HCT116 (cell line): ENCODE data around the gene OCA2. TPM values are rescaled to one million over a fixed set of nuclear protein-coding genes. Genes with fewer than 3 reads are reported as not detected.

Experiments used
- ATAC-seq: fragments of 200-7000 bp; cut with Tn5 transposase; 2 replicates; pipeline ENCODE4 v1.9.1; 2020; ENCODE audit warnings: mild to moderate bottlenecking, moderate library complexity
- BruUV-seq: library from RNA; stranded (reverse); fragments of 400-500 nt; replicated peaks from 2 replicates; lab custom pipeline; 2021; lab: Mats Ljungman, UMichigan
- CTCF ChIA-PET: fragments of 300-600 bp; sonication (Branson Sonifier 250); formaldehyde crosslinking; loops from one replicate; lab custom pipeline; 2021; ENCODE audit warnings: antibody characterized with exemption; lab: Charles Lee
- POLR2A ChIA-PET: fragments of 300-600, 350-600 bp; sonication (Branson Sonifier 250); formaldehyde crosslinking; loops from one replicate; lab custom pipeline; 2021; ENCODE audit warnings: antibody characterized with exemption; lab: Charles Lee
- RAD21 ChIA-PET, 2 experiments: fragments of 300-600 bp; sonication (Branson Sonifier 250); formaldehyde crosslinking; loops; one replicate each; lab custom pipeline; 2023; ENCODE audit warnings: low total read pairs in 2 of 2; ENCODE audit not compliant: uncharacterized antibody in 2 of 2, unreplicated experiment in 2 of 2, low non-redundant PET in 1 of 2; lab: Charles Lee
- DNase-seq: peaks from one replicate; pipeline ENCODE4 v3.0.0-alpha.2; 2010; ENCODE audit warnings: low read depth, low spot score
- H2AFZ ChIP-seq: fragments of 200-600 bp; shearing (Covaris generic), sonication (generic); 2 replicates; pipeline ENCODE4 v1.6.1; 2017; ENCODE audit warnings: low read depth, mixed run types, mixed read lengths, antibody characterized with exemption, low read length; ENCODE audit not compliant: poor library complexity, severe bottlenecking
- H3K27ac ChIP-seq: 2 replicates; pipeline ENCODE4 v1.5.1; 2012; ENCODE audit warnings: low read depth, low read length
- H3K27me3 ChIP-seq: fragments of 200-600 bp; sonication (generic); 2 replicates; pipeline ENCODE4 v1.6.1; 2016; ENCODE audit warnings: mixed run types, low read length, mixed read lengths; ENCODE audit not compliant: insufficient read depth
- H3K36me3 ChIP-seq, 2 experiments: fragments of 200-500 bp in 1 of 2; fragments of 200-600 bp in 1 of 2; sonication (Bioruptor generic) in 1 of 2; sonication (generic) in 1 of 2; 2 replicates each; pipeline versions ENCODE4 v1.5.1 to v1.6.1; 2014 to 2016; ENCODE audit warnings: low read length in 2 of 2, inconsistent platforms in 1 of 2, mixed read lengths in 1 of 2, mixed run types in 1 of 2; ENCODE audit not compliant: insufficient read depth in 2 of 2, control insufficient read depth in 1 of 2
- H3K4me1 ChIP-seq, 2 experiments: fragments of 200-600 bp in 1 of 2; sonication (generic) in 1 of 2; 2 replicates each; pipeline versions ENCODE4 v1.5.1 to v1.6.1; 2012 to 2017; ENCODE audit warnings: low read length in 2 of 2, inconsistent platforms in 1 of 2, mild to moderate bottlenecking in 1 of 2, mixed read lengths in 1 of 2, mixed run types in 1 of 2, moderate library complexity in 1 of 2; ENCODE audit not compliant: insufficient read depth in 2 of 2, control insufficient read depth in 1 of 2
- H3K4me2 ChIP-seq: fragments of 200-600 bp; sonication (generic); 2 replicates; pipeline ENCODE4 v1.6.1; 2017; ENCODE audit warnings: mixed run types, low read length, mixed read lengths
- H3K4me3 ChIP-seq, 2 experiments: fragments of 200-600 bp in 1 of 2; sonication (generic) in 1 of 2; replicated peaks in 1 of 2; 2 replicates each; pipeline ENCODE4 v1.5.1; 2011 to 2016; ENCODE audit warnings: low read length in 2 of 2, control low read depth in 1 of 2, low read depth in 1 of 2, mild to moderate bottlenecking in 1 of 2, mixed read lengths in 1 of 2, mixed run types in 1 of 2
- H3K79me2 ChIP-seq: fragments of 200-600 bp; sonication (generic); 2 replicates; pipeline ENCODE4 v1.6.1; 2017; ENCODE audit warnings: mild to moderate bottlenecking, mixed run types, low read length, moderate library complexity, mixed read lengths; ENCODE audit not compliant: insufficient read depth
- H3K9ac ChIP-seq: fragments of 200-600 bp; sonication (generic); 2 replicates; pipeline ENCODE4 v1.6.1; 2016; ENCODE audit warnings: low read length, mixed read lengths
- H3K9me2 ChIP-seq: fragments of 200-600 bp; sonication (generic), shearing (Covaris generic); 2 replicates; pipeline ENCODE4 v1.6.1; 2017; ENCODE audit warnings: mixed run types, mild to moderate bottlenecking, moderate library complexity; ENCODE audit not compliant: insufficient read depth
- H3K9me3 ChIP-seq, 2 experiments: fragments of 200-500 bp in 1 of 2; fragments of 200-600 bp in 1 of 2; sonication (Bioruptor generic) in 1 of 2; sonication (generic) in 1 of 2; 2 replicates each; pipeline ENCODE4 v1.6.1; 2014 to 2017; ENCODE audit warnings: low read length in 2 of 2, mixed read lengths in 2 of 2, inconsistent platforms in 1 of 2, low read depth in 1 of 2, mild to moderate bottlenecking in 1 of 2, mixed run types in 1 of 2, moderate library complexity in 1 of 2; ENCODE audit not compliant: control insufficient read depth in 1 of 2, insufficient read depth in 1 of 2
- H4K20me1 ChIP-seq: fragments of 200-600 bp; sonication (generic), shearing (Covaris generic); 2 replicates; pipeline ENCODE4 v1.6.1; 2017; ENCODE audit warnings: mixed run types, mild to moderate bottlenecking, moderate library complexity; ENCODE audit not compliant: insufficient read depth
- CBX3 ChIP-seq: IDR thresholded peaks from 2 replicates; pipeline ENCODE4 v1.6.1; 2012; ENCODE audit warnings: low read depth
- CEBPB ChIP-seq: IDR thresholded peaks from 2 replicates; pipeline ENCODE4 v1.6.1; 2012; ENCODE audit warnings: low read depth
- ELF1 ChIP-seq: IDR thresholded peaks from 2 replicates; pipeline ENCODE4 v1.6.1; 2012; ENCODE audit warnings: low read depth, borderline replicate concordance
- EZH2phosphoT487 ChIP-seq: fragments of 200-600 bp; IDR thresholded peaks from 2 replicates; pipeline ENCODE4 v1.6.1; 2018; ENCODE audit warnings: antibody characterized with exemption, borderline replicate concordance
- FOSL1 ChIP-seq: IDR thresholded peaks from 2 replicates; pipeline ENCODE4 v1.6.1; 2012; ENCODE audit warnings: low read depth
- JUND ChIP-seq: IDR thresholded peaks from 2 replicates; pipeline ENCODE4 v1.6.1; 2012
- RAD21 ChIP-seq: IDR thresholded peaks from 2 replicates; pipeline ENCODE4 v1.6.1; 2012; ENCODE audit warnings: low read depth, mild to moderate bottlenecking
- SIN3A ChIP-seq: IDR thresholded peaks from 2 replicates; pipeline ENCODE4 v1.6.1; 2012; ENCODE audit warnings: low read depth
- SP1 ChIP-seq: IDR thresholded peaks from 2 replicates; pipeline ENCODE4 v1.6.1; 2012; ENCODE audit warnings: low read depth
- SRF ChIP-seq: IDR thresholded peaks from 2 replicates; pipeline ENCODE4 v1.6.1; 2012; ENCODE audit warnings: low read depth
- TCF7L2 ChIP-seq: IDR thresholded peaks from 2 replicates; pipeline ENCODE4 v1.7.0; 2011; ENCODE audit warnings: borderline replicate concordance, inconsistent platforms; ENCODE audit not compliant: insufficient read depth, insufficient read length; ENCODE audit errors: extremely low read depth
- YY1 ChIP-seq: IDR thresholded peaks from 2 replicates; pipeline ENCODE4 v1.6.1; 2011; ENCODE audit warnings: low read length, low read depth, moderate library complexity, mild to moderate bottlenecking; ENCODE audit not compliant: insufficient replicate concordance; ENCODE audit errors: extremely low read depth
- ZFX ChIP-seq: fragments of 450-650 bp; IDR thresholded peaks from 2 replicates; pipeline ENCODE4 v1.6.1; 2017
- intact Hi-C: fragments of 100-400 bp; cut with micrococcal nuclease; formaldehyde crosslinking; loops from 2 replicates; pipeline ENCODE4 v1.10.0; 2022
- total RNA-seq: library from RNA; stranded (reverse); gene quantifications from one replicate; pipeline ENCODE4 v1.2.1, GENCODE V29; 2021; ENCODE audit not compliant: unreplicated experiment
- TF ChIP-seq, protein P1 (sequence below), 3 experiments: fragments of 200-600 bp in 1 of 3; sonication (generic) in 1 of 3; IDR thresholded peaks in 2 of 3; conservative IDR thresholded peaks in 1 of 3; 2 replicates each; pipeline ENCODE4 v1.5.1; 2012 to 2017; ENCODE audit warnings: low read depth in 2 of 3, low read length in 2 of 3, antibody characterized with exemption in 1 of 3, borderline replicate concordance in 1 of 3, control low read depth in 1 of 3, mild to moderate bottlenecking in 1 of 3, mixed read lengths in 1 of 3, mixed run types in 1 of 3, moderate library complexity in 1 of 3; ENCODE audit not compliant: insufficient read depth in 1 of 3
- TF ChIP-seq, protein P2 (sequence below): IDR thresholded peaks from 2 replicates; pipeline ENCODE4 v1.6.1; 2012
- TF ChIP-seq, protein P3 (sequence below): IDR thresholded peaks from 2 replicates; pipeline ENCODE4 v1.6.1; 2012
- TF ChIP-seq, protein P4 (sequence below): IDR thresholded peaks from 2 replicates; pipeline ENCODE4 v1.6.1; 2012; ENCODE audit warnings: low read depth
- TF ChIP-seq, protein P5 (sequence below): IDR thresholded peaks from 2 replicates; pipeline ENCODE4 v1.6.1; 2011; ENCODE audit warnings: mild to moderate bottlenecking, low read length, moderate library complexity; ENCODE audit not compliant: insufficient replicate concordance; ENCODE audit errors: extremely low read depth

The OCA2 gene
- total RNA-seq, 1 experiment from 2014 or later = not detected

DNA sequence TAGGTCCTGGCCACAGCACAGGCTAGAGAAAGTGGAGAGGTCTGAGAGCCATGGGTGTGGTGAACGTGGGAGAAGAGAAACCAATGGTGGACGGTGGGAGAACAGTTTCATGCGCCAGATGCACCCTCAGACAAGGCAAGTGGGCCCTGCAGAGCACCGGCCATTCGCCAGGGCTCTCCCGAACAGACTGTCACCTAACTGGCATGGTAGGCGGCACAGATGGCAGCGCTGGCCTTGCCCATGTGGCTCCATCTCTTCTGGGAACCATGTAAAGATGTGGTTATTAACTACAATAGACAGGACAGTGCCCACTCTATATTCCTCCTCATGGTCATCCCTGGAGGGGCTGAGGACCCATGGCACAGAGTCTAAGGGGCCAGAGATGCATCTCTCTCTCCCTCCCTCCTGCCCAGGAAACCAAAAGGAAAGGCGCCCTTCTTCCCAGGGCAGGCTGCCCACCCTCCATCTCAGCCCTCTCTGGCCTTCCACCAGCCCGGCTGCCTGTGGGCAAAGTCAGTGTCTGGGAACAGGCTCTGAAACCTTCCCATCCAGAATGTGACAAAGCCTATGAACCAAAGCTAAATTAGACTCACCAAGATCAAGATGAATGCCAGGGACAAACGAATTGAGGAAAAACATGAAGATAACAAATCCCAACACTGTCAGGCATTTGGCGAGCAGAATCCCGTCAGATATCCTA lies 147.8 kb downstream of the OCA2 start:
- Histone ChIP-seq H4K20me1 (no peaks in the 10 kb centered on the region), H3K27ac (no peak overlapping the region), H3K27me3 (no peaks in the 10 kb centered on the region), H3K9me2 (no peaks in the 10 kb centered on the region), H2AFZ (no peak overlapping the region), H3K79me2 (no peaks in the 10 kb centered on the region), H3K9me3 (peaks cover 0 to 12% of the 10 kb centered on the region in 2 experiments; a peak in 1 of 4 replicates), H3K4me1 (no peaks in the 10 kb centered on the region), H3K9ac (no peak overlapping the region), H3K4me3 (no peak overlapping the region), H3K36me3 (no peaks in the 10 kb centered on the region), H3K4me2 (no peak overlapping the region)
- intact Hi-C loops = no loop called here
- ChIA-PET CTCF (no interaction called here), POLR2A (no interaction called here), RAD21 (no interaction called here)
- ATAC-seq = no peak
- no TSS peak for BruUV-seq
- no peak for DNase-seq
- no peak for TF ChIP-seq CEBPB
- no peak for TF ChIP-seq SIN3A
- no peak for TF ChIP-seq YY1
- TF ChIP-seq, protein P1, sequence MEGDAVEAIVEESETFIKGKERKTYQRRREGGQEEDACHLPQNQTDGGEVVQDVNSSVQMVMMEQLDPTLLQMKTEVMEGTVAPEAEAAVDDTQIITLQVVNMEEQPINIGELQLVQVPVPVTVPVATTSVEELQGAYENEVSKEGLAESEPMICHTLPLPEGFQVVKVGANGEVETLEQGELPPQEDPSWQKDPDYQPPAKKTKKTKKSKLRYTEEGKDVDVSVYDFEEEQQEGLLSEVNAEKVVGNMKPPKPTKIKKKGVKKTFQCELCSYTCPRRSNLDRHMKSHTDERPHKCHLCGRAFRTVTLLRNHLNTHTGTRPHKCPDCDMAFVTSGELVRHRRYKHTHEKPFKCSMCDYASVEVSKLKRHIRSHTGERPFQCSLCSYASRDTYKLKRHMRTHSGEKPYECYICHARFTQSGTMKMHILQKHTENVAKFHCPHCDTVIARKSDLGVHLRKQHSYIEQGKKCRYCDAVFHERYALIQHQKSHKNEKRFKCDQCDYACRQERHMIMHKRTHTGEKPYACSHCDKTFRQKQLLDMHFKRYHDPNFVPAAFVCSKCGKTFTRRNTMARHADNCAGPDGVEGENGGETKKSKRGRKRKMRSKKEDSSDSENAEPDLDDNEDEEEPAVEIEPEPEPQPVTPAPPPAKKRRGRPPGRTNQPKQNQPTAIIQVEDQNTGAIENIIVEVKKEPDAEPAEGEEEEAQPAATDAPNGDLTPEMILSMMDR (IDR thresholded peaks at IDR 0.05 in 2 of 3, conservative IDR thresholded peaks at IDR 0.05 in 1 of 3; ENCODE audit: borderline replicate concordance in 1 of 3, insufficient read depth in 1 of 3, low read depth in 2 of 3, low read length in 2 of 3) = no peak
- no peak for TF ChIP-seq SP1
- TF ChIP-seq EZH2phosphoT487 = no peak
- TF ChIP-seq, protein P2, sequence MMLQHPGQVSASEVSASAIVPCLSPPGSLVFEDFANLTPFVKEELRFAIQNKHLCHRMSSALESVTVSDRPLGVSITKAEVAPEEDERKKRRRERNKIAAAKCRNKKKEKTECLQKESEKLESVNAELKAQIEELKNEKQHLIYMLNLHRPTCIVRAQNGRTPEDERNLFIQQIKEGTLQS = no peak
- TF ChIP-seq TCF7L2 = no peak
- TF ChIP-seq, protein P3, sequence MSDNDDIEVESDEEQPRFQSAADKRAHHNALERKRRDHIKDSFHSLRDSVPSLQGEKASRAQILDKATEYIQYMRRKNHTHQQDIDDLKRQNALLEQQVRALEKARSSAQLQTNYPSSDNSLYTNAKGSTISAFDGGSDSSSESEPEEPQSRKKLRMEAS = no peak
- TF ChIP-seq, protein P4, sequence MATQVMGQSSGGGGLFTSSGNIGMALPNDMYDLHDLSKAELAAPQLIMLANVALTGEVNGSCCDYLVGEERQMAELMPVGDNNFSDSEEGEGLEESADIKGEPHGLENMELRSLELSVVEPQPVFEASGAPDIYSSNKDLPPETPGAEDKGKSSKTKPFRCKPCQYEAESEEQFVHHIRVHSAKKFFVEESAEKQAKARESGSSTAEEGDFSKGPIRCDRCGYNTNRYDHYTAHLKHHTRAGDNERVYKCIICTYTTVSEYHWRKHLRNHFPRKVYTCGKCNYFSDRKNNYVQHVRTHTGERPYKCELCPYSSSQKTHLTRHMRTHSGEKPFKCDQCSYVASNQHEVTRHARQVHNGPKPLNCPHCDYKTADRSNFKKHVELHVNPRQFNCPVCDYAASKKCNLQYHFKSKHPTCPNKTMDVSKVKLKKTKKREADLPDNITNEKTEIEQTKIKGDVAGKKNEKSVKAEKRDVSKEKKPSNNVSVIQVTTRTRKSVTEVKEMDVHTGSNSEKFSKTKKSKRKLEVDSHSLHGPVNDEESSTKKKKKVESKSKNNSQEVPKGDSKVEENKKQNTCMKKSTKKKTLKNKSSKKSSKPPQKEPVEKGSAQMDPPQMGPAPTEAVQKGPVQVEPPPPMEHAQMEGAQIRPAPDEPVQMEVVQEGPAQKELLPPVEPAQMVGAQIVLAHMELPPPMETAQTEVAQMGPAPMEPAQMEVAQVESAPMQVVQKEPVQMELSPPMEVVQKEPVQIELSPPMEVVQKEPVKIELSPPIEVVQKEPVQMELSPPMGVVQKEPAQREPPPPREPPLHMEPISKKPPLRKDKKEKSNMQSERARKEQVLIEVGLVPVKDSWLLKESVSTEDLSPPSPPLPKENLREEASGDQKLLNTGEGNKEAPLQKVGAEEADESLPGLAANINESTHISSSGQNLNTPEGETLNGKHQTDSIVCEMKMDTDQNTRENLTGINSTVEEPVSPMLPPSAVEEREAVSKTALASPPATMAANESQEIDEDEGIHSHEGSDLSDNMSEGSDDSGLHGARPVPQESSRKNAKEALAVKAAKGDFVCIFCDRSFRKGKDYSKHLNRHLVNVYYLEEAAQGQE = no peak
- TF ChIP-seq FOSL1 = no peak
- no peak for TF ChIP-seq ELF1
- TF ChIP-seq JUND = no peak
- no peak for TF ChIP-seq CBX3
- TF ChIP-seq, protein P5, sequence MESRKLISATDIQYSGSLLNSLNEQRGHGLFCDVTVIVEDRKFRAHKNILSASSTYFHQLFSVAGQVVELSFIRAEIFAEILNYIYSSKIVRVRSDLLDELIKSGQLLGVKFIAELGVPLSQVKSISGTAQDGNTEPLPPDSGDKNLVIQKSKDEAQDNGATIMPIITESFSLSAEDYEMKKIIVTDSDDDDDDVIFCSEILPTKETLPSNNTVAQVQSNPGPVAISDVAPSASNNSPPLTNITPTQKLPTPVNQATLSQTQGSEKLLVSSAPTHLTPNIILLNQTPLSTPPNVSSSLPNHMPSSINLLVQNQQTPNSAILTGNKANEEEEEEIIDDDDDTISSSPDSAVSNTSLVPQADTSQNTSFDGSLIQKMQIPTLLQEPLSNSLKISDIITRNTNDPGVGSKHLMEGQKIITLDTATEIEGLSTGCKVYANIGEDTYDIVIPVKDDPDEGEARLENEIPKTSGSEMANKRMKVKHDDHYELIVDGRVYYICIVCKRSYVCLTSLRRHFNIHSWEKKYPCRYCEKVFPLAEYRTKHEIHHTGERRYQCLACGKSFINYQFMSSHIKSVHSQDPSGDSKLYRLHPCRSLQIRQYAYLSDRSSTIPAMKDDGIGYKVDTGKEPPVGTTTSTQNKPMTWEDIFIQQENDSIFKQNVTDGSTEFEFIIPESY = no peak
- no peak for TF ChIP-seq RAD21
- no peak for TF ChIP-seq SRF
- no peak for TF ChIP-seq ZFX
